PC-3 (cell line): ENCODE data around the gene MDFIC2. TPM values are rescaled to one million over a fixed set of nuclear protein-coding genes. Genes with fewer than 3 reads are reported as not detected.

Experiments used
- ATAC-seq: fragments of 200-7000 bp; cut with Tn5 transposase; 2 replicates; pipeline ENCODE4 v1.9.1; 2020; ENCODE audit warnings: mild to moderate bottlenecking, moderate library complexity
- Bru-seq: library from RNA; stranded (reverse); fragments of 400-500 nt; gene quantifications from one replicate; lab custom pipeline; 2021; lab: Mats Ljungman, UMichigan
- BruChase-seq, 2 experiments: library from RNA; stranded (reverse); fragments of 400-500 nt; gene quantifications; one replicate each; lab custom pipeline; 2021; lab: Mats Ljungman, UMichigan
- BruUV-seq: library from RNA; stranded (reverse); fragments of 400-500 nt; replicated peaks from 2 replicates; lab custom pipeline; 2021; lab: Mats Ljungman, UMichigan
- CTCF ChIA-PET: fragments of 300-600 bp; sonication (Branson Sonifier 250); formaldehyde crosslinking; loops from one replicate; lab custom pipeline; 2022; ENCODE audit warnings: antibody characterized with exemption; lab: Charles Lee
- POLR2A ChIA-PET: fragments of 300-600 bp; sonication (Branson Sonifier 250); formaldehyde crosslinking; loops from one replicate; lab custom pipeline; 2022; ENCODE audit warnings: antibody characterized with exemption; ENCODE audit not compliant: unreplicated experiment; lab: Charles Lee
- DNase-seq: peaks from one replicate; pipeline ENCODE4 v3.0.0-alpha.2; 2015
- H2AFZ ChIP-seq: fragments of 300-600 bp; sonication (generic); 2 replicates; pipeline ENCODE4 v1.6.0; 2016; ENCODE audit warnings: antibody characterized with exemption, low read length
- H3F3A ChIP-seq: fragments of 300-600 bp; sonication (generic); one replicate; pipeline ENCODE4 v1.6.0; 2017; ENCODE audit warnings: antibody characterized with exemption, low read length, control low read depth, mild to moderate bottlenecking; ENCODE audit not compliant: unreplicated experiment
- H3K27ac ChIP-seq: fragments of 300-600 bp; sonication (generic); 2 replicates; pipeline ENCODE4 v1.5.1; 2016; ENCODE audit warnings: mild to moderate bottlenecking, low read length
- H3K27me3 ChIP-seq: fragments of 300-600 bp; sonication (generic); 2 replicates; pipeline ENCODE4 v1.6.1; 2016; ENCODE audit warnings: low read length, mixed read lengths
- H3K36me3 ChIP-seq: fragments of 300-600 bp; sonication (generic); 2 replicates; pipeline ENCODE4 v1.6.1; 2016; ENCODE audit warnings: low read depth, mixed run types, low read length, mixed read lengths
- H3K4me1 ChIP-seq: fragments of 300-600 bp; sonication (generic); 2 replicates; pipeline ENCODE4 v1.5.1; 2016; ENCODE audit warnings: low read length; ENCODE audit not compliant: insufficient read depth
- H3K4me2 ChIP-seq: fragments of 300-600 bp; sonication (generic); 2 replicates; pipeline ENCODE4 v1.6.0; 2016; ENCODE audit warnings: low read length
- H3K4me3 ChIP-seq: fragments of 300-600 bp; sonication (generic); 2 replicates; pipeline ENCODE4 v1.5.1; 2016; ENCODE audit warnings: mild to moderate bottlenecking, low read length, mixed read lengths
- H3K79me2 ChIP-seq: fragments of 300-600 bp; sonication (generic); 2 replicates; pipeline ENCODE4 v1.6.1; 2017; ENCODE audit warnings: low read length, mixed read lengths
- H3K9ac ChIP-seq: fragments of 300-600 bp; sonication (generic); 2 replicates; pipeline ENCODE4 v1.6.0; 2016; ENCODE audit warnings: mild to moderate bottlenecking, low read length
- H3K9me2 ChIP-seq: fragments of 300-600 bp; sonication (generic); replicated peaks from 2 replicates; pipeline ENCODE4 v1.6.1; 2016; ENCODE audit warnings: mixed run types, low read length, mixed read lengths
- H3K9me3 ChIP-seq: fragments of 300-600 bp; sonication (generic); 2 replicates; pipeline ENCODE4 v1.6.1; 2016; ENCODE audit warnings: low read length, mixed read lengths
- H4K20me1 ChIP-seq: fragments of 300-600 bp; sonication (generic); 2 replicates; pipeline ENCODE4 v1.6.1; 2016; ENCODE audit warnings: low read length, mixed read lengths
- EZH2 ChIP-seq: fragments of 300-600 bp; sonication (generic); IDR thresholded peaks from one replicate; pipeline ENCODE4 v1.6.1; 2017; ENCODE audit warnings: antibody characterized with exemption, mild to moderate bottlenecking, low read length; ENCODE audit not compliant: unreplicated experiment
- EZH2phosphoT487 ChIP-seq: fragments of 300-600 bp; sonication (generic); IDR thresholded peaks from 2 replicates; pipeline ENCODE4 v1.6.1; 2018; ENCODE audit warnings: mild to moderate bottlenecking, antibody characterized with exemption, low read length, borderline replicate concordance
- intact Hi-C: fragments of 100-400 bp; cut with micrococcal nuclease; formaldehyde crosslinking; loops from 2 replicates; pipeline ENCODE4 v1.9.0; 2023
- long read RNA-seq: library from polyadenylated mRNA; unstranded; transcript quantifications from one replicate; pipeline ENCODE4 v2.0.0, GENCODE V29; 2021; ENCODE audit not compliant: unreplicated experiment
- total RNA-seq: library from RNA; depleted of rRNA; stranded (reverse); fragments of >200 nt; gene quantifications from 2 replicates; pipeline ENCODE4 v1.2.3, GENCODE V29; 2014; rRNA removed
- TF ChIP-seq, protein P1 (sequence below): fragments of 300-600 bp; sonication (generic); conservative IDR thresholded peaks from 2 replicates; pipeline ENCODE4 v1.5.1; 2017; ENCODE audit warnings: antibody characterized with exemption, low read depth, mild to moderate bottlenecking, low read length

MDFIC2 gene
- total RNA-seq (not detected in 2 replicates), Bru-seq, nascent RNA (percentile 2 among the genes with signal in this experiment), BruChase-seq, experiment 1, labeled RNA remaining after a 6-hour chase (percentile 1 among the genes with signal in this experiment), BruChase-seq, experiment 2, labeled RNA remaining after a 2-hour chase (percentile 0 among the genes with signal in this experiment)
- long read RNA-seq, result 0 reads

GRCh38 chr3:70312336-70312735 lies at the start of gene MDFIC2:
TSS of gene MDFIC2 (minus strand) at chr3:70312638. CDS start at chr3:70311973, 665 bp downstream.
- POLR2A ChIA-PET, result no interaction called here
- H3K79me2 ChIP-seq, result no peaks in the 10 kb centered on the region
- no peak within 1 kb of the TSS for H3K4me2 ChIP-seq
- no peak for ATAC-seq
- intact Hi-C loops, result no loop called here
- no peaks in the 10 kb centered on the region for H4K20me1 ChIP-seq
- H2AFZ ChIP-seq, result no peak within 1 kb of the TSS
- no peaks in the 10 kb centered on the region for H3K9me3 ChIP-seq
- H3K36me3 ChIP-seq, result no peaks in the 10 kb centered on the region
- no peak within 1 kb of the TSS for H3K9ac ChIP-seq
- no peaks in the 10 kb centered on the region for H3F3A ChIP-seq
- TF ChIP-seq, protein P1, sequence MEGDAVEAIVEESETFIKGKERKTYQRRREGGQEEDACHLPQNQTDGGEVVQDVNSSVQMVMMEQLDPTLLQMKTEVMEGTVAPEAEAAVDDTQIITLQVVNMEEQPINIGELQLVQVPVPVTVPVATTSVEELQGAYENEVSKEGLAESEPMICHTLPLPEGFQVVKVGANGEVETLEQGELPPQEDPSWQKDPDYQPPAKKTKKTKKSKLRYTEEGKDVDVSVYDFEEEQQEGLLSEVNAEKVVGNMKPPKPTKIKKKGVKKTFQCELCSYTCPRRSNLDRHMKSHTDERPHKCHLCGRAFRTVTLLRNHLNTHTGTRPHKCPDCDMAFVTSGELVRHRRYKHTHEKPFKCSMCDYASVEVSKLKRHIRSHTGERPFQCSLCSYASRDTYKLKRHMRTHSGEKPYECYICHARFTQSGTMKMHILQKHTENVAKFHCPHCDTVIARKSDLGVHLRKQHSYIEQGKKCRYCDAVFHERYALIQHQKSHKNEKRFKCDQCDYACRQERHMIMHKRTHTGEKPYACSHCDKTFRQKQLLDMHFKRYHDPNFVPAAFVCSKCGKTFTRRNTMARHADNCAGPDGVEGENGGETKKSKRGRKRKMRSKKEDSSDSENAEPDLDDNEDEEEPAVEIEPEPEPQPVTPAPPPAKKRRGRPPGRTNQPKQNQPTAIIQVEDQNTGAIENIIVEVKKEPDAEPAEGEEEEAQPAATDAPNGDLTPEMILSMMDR, result no peak
- TF ChIP-seq EZH2phosphoT487 (no peak), EZH2 (no peak)
- H3K27ac ChIP-seq, result no peak within 1 kb of the TSS
- H3K9me2 ChIP-seq, result no peaks in the 10 kb centered on the region
- DNase-seq, result no peak
- BruUV-seq, result no TSS peak
- no peaks in the 10 kb centered on the region for H3K4me1 ChIP-seq
- H3K27me3 ChIP-seq, result no peaks in the 10 kb centered on the region
- H3K4me3 ChIP-seq, result no peak within 1 kb of the TSS
- CTCF ChIA-PET, result no interaction called here

- no peaks in the 10 kb centered on the region for H3K9me3 ChIP-seq
- no peak overlapping the region for H2AFZ ChIP-seq
- H3K27ac ChIP-seq, result no peak overlapping the region
- DNase-seq, result peak; percentile 4
- intact Hi-C loops, result no loop called here
- no peak overlapping the region for H3K4me3 ChIP-seq
- no TSS peak for BruUV-seq
- no peaks in the 10 kb centered on the region for H3K79me2 ChIP-seq
- H3F3A ChIP-seq, result no peaks in the 10 kb centered on the region
- no peak overlapping the region for H3K9ac ChIP-seq
- H3K27me3 ChIP-seq, result no peaks in the 10 kb centered on the region
- CTCF ChIA-PET, result no interaction called here
- no peak overlapping the region for H3K4me2 ChIP-seq
- no peaks in the 10 kb centered on the region for H4K20me1 ChIP-seq
- no peaks in the 10 kb centered on the region for H3K36me3 ChIP-seq
- no peaks in the 10 kb centered on the region for H3K9me2 ChIP-seq
- H3K4me1 ChIP-seq, result no peaks in the 10 kb centered on the region
- ATAC-seq, result no peak
- TF ChIP-seq EZH2 (no peak), EZH2phosphoT487 (no peak)
- TF ChIP-seq, protein P1, result no peak
- POLR2A ChIA-PET, result no interaction called here
Observed at GRCh38 chr3:70360979-70361760, 48.7 kb upstream of the MDFIC2 start.
